ENCODE results near the gene CMIP.
"Not testable (repeated sequence)": the region's sequence is repeated elsewhere in the genome, so short reads cannot be mapped to it uniquely, and the experiment has no call there.

The CMIP gene

DNA sequence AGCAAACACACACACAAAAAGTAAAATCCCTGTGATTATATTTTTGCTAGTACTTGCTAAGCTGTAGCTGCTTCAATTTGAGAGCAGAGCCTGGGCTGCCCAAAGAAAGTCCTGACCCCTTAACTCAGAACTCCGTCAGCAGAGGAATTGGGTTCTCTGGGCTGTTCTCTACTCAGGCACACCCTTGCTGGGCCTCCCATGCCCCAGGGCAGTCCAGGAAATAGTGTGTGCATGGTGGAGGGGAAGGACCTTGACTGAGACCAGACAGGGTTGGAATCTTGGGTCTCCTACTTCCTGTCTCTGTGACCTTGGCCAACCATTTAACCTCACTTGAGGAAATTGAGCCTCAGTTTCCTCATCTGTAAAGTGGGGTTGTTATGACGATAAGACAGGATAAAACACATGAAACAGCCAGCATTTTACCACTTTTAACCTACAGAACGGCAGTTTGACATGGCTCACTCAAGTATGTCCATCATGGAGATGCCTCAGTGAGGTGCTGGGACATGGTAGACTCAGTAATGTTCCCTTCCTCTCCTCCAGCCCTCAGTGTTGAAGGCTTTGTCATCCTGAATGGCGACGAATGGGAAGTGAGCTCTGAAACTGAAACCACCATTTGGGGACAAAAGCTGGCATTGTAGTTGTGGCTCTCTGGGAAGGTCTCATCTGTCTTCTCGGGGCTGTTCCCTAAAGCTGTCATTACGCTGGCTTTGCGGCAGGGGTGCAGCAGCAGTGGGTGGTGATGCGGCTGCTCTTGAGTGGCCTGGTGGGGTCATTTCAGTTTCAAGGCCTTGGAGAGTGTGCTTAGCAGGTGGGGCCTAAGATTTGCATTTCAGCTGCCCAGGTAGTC is 74.9 kb downstream of the CMIP start:
- DNase-seq = no peak

DNA sequence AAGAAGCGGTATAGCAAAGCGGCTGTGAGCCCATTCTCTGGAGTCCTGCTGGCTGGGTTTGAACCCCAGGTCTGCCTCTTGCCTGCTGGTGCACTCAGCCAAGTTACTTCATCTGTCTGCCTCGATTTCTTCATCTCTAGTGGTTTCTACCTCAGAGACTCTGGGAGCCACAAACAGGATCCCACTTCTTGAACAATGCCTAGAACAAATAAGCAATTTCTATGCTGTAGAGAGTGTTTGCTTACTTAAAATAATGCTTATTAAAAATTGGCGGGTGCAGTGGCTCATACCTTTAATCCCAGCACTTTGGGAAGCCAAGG is 75.5 kb downstream of the CMIP start:
- DNase-seq = no peak

DNA sequence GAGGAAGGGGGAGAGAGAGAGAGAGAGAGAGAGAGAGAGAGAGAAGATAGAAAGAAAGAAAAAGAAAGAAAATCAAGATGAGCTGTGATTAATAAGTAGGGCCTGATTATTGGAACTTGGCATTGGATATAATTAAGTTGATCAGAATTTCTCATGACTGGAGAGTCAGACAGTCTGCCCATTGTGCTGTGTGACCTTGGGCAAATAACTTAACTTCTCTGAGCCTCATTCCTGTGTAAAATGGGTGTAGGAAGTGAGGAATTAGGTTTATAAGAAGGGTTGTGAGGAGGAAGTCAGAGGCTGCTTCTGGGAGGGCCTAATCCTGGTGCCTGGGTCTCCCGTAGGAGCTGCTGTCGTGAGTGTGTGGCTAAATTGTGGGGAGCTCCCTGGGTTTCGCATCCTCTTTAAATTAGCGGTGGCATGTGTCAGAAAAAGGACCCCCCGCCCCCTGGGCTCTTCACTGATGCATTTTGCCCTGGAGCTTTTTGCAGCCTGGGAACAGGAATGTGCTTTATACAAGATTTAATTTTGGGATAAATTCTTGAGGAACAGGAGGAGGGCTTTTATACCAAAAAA is 76.0 kb downstream of the CMIP start:
- no peak for DNase-seq

DNA sequence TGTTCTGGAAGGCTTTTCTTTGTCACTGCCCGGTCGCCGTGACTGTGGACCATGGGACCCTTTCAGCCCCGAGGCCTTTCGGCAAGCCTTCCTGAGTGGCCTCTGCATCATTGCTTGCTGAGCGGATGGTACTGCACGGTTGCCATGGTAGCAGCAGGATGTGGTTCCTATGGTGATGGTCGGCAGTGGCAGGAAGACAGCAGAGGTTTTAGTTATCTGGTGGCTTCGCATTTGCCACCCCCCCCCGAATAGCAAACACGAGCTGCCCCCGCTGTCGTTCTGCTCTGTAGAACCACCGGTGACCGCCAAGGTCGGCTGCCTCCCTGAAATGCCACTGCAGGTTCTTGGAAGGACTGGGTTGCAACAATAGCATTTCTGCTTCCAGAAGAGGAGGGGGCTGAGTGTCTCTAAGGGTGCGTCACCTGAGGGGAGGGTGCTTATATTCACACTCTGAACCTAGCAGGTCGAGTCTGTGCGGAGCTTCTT is 76.6 kb downstream of the CMIP start:
- DNase-seq = no peak

DNA sequence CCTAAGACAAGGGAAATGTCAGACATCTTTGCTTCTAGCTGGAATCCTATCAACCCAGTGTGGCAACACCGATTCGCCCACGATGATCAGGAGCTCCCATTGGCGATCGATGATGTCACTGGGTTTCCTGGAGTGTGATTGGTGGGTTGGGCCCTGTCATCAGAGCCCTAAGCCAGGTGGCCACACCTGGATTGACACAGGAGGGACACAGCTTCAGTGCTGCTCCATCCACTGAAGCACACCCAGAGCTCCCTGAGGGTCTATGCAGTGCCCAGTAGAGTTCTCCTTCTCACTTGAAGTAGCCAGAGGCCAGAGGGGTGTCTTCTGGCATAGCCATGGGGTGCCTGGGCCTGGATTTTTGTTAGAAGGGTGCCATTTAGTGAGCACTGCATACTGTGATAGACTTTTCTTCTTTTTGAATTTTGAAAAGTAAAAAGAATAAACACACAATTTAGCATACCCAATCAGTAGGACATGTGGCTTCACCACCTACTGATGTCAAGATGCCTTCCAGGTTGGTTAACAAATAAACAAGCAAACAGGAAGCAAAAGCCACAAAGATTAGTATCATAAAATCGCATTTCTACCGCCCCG is 77.6 kb downstream of the CMIP start:
- no peak for DNase-seq

DNA sequence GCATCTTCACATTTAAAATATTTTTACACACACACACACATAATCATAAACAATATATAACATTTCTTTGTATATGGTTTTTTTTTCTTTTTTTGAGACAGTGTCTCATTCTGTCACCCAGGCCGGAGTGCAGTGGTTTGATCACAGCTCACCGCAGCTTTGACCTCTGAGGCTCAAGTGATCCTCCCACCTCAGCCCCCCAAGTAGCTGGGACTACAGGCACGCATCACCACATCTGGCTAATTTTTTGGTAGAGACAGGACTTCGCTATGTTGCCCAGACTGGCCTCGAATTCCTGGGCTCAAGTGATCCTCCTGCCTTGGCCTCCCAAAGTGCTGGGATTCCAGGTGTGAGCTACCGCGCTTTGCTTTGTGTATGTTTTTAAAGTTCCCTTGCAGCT is 78.2 kb downstream of the CMIP start:
- DNase-seq = not testable (repeated sequence)

DNA sequence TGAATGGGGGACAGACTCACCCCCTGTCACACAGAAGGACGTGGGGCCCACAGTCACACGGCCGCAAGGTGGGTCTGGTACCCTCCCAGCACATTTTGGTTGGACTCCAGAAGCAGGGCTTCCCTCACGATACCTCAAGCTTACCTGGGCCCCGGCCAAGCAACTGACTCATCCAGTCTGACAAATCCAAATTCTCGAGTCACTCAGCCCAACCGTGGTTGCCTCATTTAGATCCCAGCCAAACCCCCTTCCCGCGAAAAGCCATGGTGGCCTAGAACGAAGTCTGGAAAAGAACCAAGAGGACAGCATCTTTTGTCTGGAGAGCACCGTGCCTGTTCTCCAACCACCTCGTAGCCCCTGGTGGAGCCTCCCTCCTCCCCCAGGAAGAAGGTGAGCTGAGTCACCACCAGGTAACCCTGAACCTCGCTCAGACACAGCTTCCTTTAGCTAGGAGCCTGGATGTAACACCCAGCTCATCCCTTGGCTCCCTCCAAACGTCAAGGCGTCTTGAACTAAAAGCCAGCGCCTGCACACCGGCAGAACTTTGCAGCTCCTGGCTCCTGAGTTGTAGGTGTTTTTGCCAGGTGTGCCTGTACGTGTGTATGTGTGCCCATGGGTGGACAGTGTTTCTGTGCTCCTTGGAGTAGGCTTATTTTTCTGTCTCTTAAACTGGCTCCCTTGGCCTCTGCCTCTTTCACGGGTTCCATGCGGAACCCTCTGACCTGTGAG is 78.9 kb downstream of the CMIP start:
- peak; percentile 91 for DNase-seq

DNA sequence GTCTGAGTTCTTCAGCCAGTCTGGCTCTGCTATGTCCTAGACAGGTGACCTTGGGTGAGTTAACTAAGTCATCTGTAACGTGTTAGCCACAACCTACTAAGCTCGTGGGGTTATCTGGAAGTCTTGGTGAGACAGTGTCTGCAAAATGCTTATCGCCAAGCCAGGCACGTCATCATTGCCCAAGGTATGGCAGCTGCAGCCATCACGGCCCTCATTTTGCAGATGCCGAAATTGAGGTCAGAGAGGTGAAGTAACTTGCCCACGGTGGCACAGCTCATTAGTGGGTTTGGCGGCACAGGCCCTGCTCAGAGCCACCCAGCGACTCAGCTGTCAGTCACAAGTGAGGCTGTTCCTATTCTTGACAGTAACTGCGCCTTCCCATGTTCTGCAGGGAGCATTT is 79.8 kb downstream of the CMIP start:
- DNase-seq = no peak

DNA sequence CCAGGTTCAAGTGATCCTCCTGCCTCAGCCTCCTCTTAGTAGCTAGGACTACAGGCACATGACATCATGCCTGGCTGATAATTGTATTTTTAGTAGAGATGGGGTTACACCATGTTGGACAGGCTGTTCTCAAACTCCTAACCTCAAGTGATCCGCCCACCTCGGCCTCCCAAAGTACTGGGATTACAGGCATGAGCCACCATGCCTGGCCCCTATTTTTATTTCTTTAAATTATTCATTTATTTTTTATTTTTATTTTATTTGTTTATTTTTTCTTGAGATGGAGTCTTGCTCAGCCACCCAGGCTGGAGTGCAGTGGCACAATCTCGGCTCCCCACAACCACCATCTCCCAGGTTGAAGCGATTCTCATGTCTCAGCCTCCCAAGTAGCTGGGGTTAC is 80.3 kb downstream of the CMIP start:
- DNase-seq = not testable (repeated sequence)

DNA sequence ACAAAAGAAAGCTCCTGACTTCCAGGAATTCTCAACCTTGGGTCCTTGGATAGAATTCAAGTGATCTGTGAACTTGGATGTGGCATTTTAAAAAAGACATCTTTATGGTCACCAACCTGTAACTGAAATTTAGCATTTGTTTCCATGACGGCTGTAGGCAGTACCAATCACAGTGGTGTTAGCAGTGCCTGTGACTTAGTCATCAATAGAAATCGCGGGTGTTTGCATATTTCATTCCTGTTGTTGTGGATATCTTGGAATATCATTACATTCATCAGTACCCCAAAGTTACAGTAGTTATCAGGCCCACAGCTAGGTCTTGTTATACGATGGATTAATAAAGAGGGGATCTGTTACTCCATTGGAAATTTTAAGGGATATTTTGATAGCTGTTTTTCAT is 81.6 kb downstream of the CMIP start:
- DNase-seq = peak; percentile 26

DNA sequence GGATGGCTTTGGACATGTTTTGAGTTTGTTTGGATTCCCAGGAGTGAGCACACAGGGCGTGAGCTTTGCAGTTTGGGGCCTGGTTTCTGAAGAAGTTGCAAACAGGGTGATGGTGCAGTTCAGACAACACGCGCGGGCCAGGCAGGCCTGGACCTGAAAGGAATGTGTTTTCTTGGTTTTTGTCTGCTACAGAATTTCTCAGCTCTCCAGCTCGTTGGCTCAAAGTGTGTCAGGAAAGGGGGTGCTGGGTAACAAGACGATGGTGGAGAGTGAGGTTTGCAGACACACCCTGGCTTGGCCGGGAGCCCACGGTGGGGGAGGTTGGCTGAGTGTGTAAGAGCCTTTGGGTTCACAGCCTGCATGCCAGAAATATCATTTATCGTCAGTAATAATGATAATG is 82.3 kb downstream of the CMIP start:
- DNase-seq = peak; percentile 84

DNA sequence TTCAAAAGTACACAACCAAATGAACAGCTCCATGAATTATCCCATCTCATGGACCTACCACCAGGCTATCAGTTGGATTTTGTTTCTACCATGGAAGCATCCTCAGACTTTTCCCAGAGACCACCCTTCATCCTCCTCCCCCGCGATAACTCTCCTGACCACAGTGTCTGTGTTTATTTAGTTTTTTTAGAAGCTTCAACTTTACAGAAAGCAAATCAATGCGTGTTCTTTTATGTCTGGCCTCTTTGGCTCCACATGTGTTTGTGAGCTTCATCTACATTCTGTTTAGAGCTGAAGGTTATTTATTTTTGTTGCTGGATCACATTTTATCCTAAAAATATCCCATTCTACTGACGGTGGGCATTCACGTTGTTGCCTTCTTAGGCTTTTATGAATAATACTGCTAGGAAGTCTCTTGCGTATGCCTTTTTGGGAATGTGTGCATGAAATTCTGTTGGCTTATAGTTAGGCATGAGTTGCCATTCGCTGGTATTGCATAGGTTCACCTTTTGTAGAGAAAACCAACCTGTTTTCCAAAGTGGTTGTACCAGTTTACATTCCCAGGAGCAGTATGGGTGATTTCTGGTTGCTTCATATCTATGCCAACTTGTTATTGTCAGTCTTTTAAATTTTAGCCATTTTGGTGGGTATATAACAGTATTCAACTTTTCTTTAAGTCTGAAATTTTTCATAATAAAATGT is 83.0 kb downstream of the CMIP start:
- DNase-seq = no peak

DNA sequence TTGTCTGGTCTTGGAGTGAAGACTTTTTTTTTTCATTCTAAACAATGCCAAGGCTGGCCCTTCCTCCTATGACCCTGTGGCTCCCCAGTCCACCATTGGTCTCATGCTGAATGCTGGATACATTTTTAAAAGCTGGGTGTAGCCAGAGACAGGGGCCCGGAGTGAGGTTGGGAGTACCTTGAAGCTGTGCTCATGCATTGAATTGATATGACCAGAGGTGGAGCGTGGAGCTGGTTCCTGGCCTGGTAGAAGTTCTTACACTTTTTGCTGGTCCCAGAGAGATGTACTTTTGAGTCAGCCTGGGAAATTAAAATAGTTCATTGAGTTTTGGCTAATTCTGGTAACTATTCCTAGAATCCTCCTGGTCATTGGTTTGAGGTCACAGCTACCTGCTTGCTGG is 83.6 kb downstream of the CMIP start:
- DNase-seq = no peak

DNA sequence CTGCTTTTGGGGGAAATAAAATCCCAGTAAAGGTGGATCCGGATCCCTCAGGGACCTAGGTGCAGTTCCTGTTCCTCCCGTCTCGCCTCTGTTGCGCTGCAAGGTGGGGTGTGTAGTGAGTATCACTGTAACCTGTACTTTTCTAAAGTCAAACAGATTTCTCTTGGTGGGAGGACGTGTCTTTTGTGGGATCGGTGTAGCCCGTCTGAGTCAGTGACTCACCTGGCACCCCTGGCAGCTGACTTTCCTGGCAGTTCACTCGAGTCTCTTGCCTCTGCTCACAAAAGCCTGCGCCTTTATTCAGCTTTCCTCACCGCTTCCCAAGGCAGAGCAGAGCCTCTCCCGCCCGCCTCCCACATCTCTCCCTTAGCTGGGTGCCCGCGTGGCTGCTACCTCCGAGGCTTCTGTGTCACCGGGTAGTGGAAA is 85.7 kb downstream of the CMIP start:
- no peak for DNase-seq

DNA sequence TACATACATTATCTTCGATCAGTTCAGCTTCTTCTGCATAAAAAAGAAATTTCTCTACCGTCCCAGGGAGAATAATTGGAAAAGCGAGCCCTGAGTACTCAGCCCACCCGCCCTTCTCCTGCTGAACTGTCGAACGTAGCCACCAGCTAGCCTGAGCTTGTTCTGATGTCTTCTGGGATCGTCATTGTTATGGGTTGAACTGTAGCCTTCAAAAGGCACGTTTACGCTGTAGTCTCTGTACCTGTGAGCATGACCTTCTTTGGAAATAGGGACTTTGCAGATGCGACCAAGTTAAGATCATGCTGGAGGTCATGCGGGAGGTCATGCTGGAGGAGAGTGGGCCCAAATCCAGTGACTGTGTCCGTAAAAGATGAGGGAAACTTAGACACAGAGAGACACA is 86.2 kb downstream of the CMIP start:
- DNase-seq = no peak

DNA sequence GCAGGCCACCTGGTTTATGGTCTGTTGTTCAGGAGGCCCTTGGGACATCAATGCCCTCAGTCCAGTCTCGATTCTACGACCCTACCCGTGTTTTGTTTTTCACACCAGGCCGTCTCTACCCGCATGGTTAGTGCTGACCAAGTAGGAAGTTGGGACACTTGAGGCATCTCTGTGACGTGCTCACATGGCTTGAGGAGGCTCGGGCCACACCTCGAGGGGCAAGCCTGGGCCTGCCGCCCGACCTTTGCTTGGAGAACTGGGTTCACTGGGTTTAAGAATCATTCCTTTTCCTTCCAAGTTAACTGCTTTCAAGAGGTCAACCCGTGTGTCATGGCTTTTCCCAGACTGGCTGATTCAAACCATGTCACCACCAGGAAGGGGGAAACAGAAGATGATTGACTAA is 86.8 kb downstream of the CMIP start:
- no peak for DNase-seq

DNA sequence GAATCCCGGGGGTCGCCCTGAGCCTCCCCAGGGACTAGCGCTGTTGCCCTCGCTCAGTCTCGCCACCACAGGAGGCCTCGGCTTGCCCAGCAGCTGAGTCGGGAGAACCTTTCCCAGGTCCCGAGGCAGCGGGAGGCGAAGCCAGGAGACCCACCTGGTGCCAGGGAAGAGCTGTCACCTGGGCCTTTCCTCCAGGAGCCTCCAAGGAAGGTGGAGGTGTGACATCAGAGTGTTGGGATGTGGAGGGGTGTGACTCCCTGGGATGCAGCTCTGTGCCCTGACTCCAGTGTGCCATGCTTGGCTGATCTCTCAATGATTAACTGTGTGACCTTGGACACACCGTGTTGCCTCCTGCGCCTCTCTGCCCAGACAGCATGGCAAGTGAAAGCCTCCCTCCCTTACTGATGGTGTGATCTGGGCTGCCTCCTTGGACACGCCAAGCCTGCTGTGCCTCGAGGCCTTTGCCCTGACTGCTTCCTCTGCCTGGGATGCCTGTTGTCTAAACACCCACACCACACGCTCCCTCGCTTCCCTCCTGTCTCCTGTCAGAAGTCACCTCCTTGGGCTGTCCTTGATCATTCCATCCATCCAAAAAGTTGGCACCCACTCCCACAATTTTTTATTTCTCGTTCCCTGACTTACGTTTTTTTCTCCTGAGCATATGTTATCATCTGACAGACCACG is 88.0 kb downstream of the CMIP start:
- no peak for DNase-seq

DNA sequence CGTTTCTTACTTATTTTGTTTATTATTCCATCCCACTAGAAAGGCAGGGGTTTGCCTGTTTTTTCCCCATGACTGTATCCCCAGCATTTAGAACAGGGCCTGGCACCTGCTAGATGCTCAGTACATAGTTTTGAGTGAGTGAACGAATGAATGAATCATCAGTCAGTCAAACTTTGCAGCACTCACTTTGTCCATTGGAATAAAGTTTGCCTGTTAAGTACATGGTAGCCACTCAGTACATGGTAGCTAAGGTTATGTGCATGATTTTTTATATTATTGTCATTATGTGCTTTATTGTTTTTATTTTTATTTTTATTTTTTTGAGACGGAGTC is 88.5 kb downstream of the CMIP start:
- DNase-seq = no peak

DNA sequence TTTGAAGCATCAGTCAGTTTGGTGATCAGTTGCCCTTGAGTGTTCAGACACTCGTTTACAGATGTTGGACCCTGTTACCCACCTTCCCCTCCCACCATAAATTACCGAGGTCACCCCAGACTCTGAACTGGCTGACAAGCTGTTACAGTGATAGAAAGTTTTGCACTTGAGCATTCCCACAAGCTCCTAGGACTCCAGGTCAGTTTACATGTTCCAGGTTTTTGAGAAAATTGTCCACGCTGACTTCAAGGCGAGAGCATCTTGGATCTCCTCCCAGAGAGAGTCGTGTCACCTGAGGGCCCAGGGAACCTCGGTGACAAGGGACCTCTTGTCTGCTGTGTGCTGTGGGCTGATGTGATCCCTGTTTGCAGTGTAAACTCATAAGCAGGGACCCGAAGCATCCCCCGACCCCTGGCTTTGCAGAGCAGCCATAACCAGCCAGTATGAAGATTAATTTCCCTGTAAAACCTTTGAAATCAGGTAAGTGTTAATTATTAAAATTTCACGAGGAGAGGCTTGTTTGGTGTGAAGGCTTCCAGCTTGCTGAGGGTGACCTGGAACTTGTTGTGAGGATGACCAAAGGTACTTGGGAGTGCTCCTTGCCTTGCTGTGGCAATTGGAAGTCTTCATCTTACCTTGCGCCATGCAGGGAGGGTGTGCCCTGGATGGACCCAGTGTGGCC is 91.2 kb downstream of the CMIP start:
- no peak for DNase-seq

DNA sequence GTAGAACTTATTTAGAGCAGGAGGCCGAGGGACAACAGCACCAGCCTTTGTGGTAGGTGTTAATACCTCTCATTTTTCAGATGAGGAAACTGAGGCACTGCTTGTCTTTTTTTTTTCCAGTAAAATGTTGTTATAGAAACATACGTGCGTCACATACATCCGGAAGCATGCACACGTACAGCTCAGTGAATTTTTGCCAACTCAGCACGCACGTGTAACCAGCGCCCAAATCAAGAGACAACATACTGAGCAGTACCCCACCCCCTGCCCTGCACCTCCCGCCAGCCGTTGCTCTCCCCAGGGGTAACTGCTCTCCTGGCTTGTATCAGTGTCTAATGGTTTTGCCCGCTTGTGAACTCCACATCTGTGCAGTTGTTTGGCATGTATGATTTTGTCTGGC is 92.0 kb downstream of the CMIP start:
- no peak for DNase-seq

DNA sequence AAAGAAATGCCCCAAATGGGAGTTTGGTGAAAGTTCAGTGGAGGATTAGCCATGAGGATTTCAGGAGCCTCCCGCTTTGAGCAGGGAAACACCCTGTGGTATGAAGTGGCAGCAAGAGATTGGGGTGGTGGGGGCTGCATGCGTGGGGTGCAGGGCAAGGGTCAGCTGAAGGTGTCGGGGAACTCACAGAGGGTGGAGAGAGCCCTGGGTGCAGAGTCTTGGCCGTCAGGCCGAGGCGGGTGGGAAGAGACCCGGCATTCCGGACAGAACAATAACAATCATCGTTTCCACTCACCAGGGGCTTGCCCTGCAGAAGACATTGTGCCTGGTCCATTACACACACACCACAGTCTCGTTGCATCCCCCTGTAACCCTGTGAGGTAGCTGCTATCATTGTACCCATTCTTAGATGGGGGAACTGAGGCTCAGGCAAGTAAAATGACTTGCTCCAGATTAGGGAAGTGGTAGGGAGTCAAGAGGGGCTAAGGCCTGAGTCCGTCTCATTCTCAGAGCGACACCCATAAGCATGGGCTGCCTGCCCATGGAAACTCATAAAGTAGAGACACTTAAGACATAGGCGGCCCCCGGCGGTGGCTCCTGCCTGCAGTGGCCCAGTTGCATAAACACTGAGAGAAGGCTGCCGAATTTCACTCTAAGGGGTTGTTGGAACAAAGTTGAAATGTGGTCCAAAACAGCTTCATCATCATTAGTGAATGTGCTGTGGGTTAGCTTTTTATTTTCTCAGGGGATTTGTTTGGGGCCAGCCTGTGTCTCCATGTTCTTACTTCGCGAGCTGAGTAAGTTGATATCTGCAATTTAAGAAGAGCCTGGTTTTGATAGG is 93.3 kb downstream of the CMIP start:
- DNase-seq = peak; percentile 71

All from fibroblast of skin of right biceps (primary cell).